PC-9 (cell line): ENCODE measurements around the gene BUD23.

Source experiments
- CTCF ChIP-seq: fragments of 200-600 bp; sonication (generic); conservative IDR thresholded peaks from 2 replicates; pipeline ENCODE4 v1.6.1; 2017; ENCODE audit warnings: mixed run types, antibody characterized with exemption, mild to moderate bottlenecking, moderate library complexity
- EZH2 ChIP-seq: fragments of 200-600 bp; sonication (generic); IDR thresholded peaks from 2 replicates; pipeline ENCODE4 v1.8.0; 2017; ENCODE audit warnings: antibody characterized with exemption, low read depth

GRCh38 chr7:73642834-73643233 lies 40.6 kb upstream of the BUD23 start:
- TF ChIP-seq CTCF (no peak), EZH2 (no peak)
